Measurements from ENCODE around the gene EML2.

Gene EML2

GRCh38 chr19:45657520-45658167 lies 18.4 kb upstream of the EML2 start:
- H4K20me1 ChIP-seq (ENCODE audit: insufficient read depth, low read length) = no peaks in the 10 kb centered on the region
- no peaks in the 10 kb centered on the region for H3K9me2 ChIP-seq (replicated peaks; ENCODE audit: insufficient read depth, low read length)
- H3F3A ChIP-seq (ENCODE audit: insufficient read depth, low read length) = no peaks in the 10 kb centered on the region
- no peak overlapping the region for H3K9ac ChIP-seq (ENCODE audit: low read length)
- peaks cover 59% of the 10 kb centered on the region for H3K27me3 ChIP-seq (replicated peaks; ENCODE audit: insufficient read depth, low read length)
- H3K36me3 ChIP-seq (replicated peaks; ENCODE audit: insufficient read depth, low read length) = no peaks in the 10 kb centered on the region
- no peak overlapping the region for H3K27ac ChIP-seq (ENCODE audit: low read length)
- H2AFZ ChIP-seq (ENCODE audit: low read length) = no peak overlapping the region
- no peaks in the 10 kb centered on the region for H3K79me2 ChIP-seq (ENCODE audit: low read length)
- no peaks in the 10 kb centered on the region for H3K9me3 ChIP-seq (replicated peaks; ENCODE audit: insufficient read depth, low read length)
- no peaks in the 10 kb centered on the region for H3K4me1 ChIP-seq (ENCODE audit: low read length)
- TF ChIP-seq EZH2 (optimal IDR thresholded peaks at IDR 0.05; ENCODE audit: low read depth, low read length) = no peak
- TF ChIP-seq CTCF (IDR thresholded peaks at IDR 0.05; ENCODE audit: low read length) = no peak
- no peak for TF ChIP-seq EZH2phosphoT487 (IDR thresholded peaks at IDR 0.05; ENCODE audit: low read length)
- H3K4me2 ChIP-seq (ENCODE audit: low read depth, low read length) = no peak overlapping the region
- H3K4me3 ChIP-seq (ENCODE audit: low read length) = no peak overlapping the region
- DNase-seq = no peak

GRCh38 chr19:45655073-45655472 lies 15.9 kb upstream of the EML2 start:
- TF ChIP-seq CTCF (IDR thresholded peaks at IDR 0.05; ENCODE audit: low read length) (no peak), EZH2 (optimal IDR thresholded peaks at IDR 0.05; ENCODE audit: low read depth, low read length) (no peak), EZH2phosphoT487 (IDR thresholded peaks at IDR 0.05; ENCODE audit: low read length) (no peak)

GRCh38 chr19:45653634-45654033 lies 14.4 kb upstream of the EML2 start:
- H3K27me3 ChIP-seq (replicated peaks; ENCODE audit: insufficient read depth, low read length) = peaks cover 27% of the 10 kb centered on the region
- no peak overlapping the region for H3K27ac ChIP-seq (ENCODE audit: low read length)
- H3K9ac ChIP-seq (ENCODE audit: low read length) = no peak overlapping the region
- no peaks in the 10 kb centered on the region for H3K4me1 ChIP-seq (ENCODE audit: low read length)
- TF ChIP-seq CTCF (IDR thresholded peaks at IDR 0.05; ENCODE audit: low read length) (no peak), EZH2 (optimal IDR thresholded peaks at IDR 0.05; ENCODE audit: low read depth, low read length) (no peak), EZH2phosphoT487 (IDR thresholded peaks at IDR 0.05; ENCODE audit: low read length) (no peak)
- H3K79me2 ChIP-seq (ENCODE audit: low read length) = no peaks in the 10 kb centered on the region
- no peaks in the 10 kb centered on the region for H3K9me3 ChIP-seq (replicated peaks; ENCODE audit: insufficient read depth, low read length)
- H3K4me3 ChIP-seq (ENCODE audit: low read length) = no peak overlapping the region
- no peaks in the 10 kb centered on the region for H3K36me3 ChIP-seq (replicated peaks; ENCODE audit: insufficient read depth, low read length)
- no peak for DNase-seq
- H2AFZ ChIP-seq (ENCODE audit: low read length) = no peak overlapping the region
- H3F3A ChIP-seq (ENCODE audit: insufficient read depth, low read length) = no peaks in the 10 kb centered on the region
- no peaks in the 10 kb centered on the region for H4K20me1 ChIP-seq (ENCODE audit: insufficient read depth, low read length)
- H3K9me2 ChIP-seq (replicated peaks; ENCODE audit: insufficient read depth, low read length) = no peaks in the 10 kb centered on the region
- no peak overlapping the region for H3K4me2 ChIP-seq (ENCODE audit: low read depth, low read length)

More at GRCh38 chr19:45655073-45655472, 15.9 kb upstream of the EML2 start:
- Histone ChIP-seq H3K9me3 (replicated peaks; ENCODE audit: insufficient read depth, low read length) (no peaks in the 10 kb centered on the region), H3K27me3 (replicated peaks; ENCODE audit: insufficient read depth, low read length) (peaks cover 42% of the 10 kb centered on the region), H3K4me2 (ENCODE audit: low read depth, low read length) (no peak overlapping the region), H3F3A (ENCODE audit: insufficient read depth, low read length) (no peaks in the 10 kb centered on the region), H3K36me3 (replicated peaks; ENCODE audit: insufficient read depth, low read length) (no peaks in the 10 kb centered on the region), H3K27ac (ENCODE audit: low read length) (no peak overlapping the region), H4K20me1 (ENCODE audit: insufficient read depth, low read length) (no peaks in the 10 kb centered on the region), H3K4me1 (ENCODE audit: low read length) (no peaks in the 10 kb centered on the region), H3K4me3 (ENCODE audit: low read length) (no peak overlapping the region), H3K79me2 (ENCODE audit: low read length) (no peaks in the 10 kb centered on the region), H2AFZ (ENCODE audit: low read length) (no peak overlapping the region), H3K9me2 (replicated peaks; ENCODE audit: insufficient read depth, low read length) (no peaks in the 10 kb centered on the region), H3K9ac (ENCODE audit: low read length) (no peak overlapping the region)
- DNase-seq = no peak
